GM10266 (cell line): ENCODE data around the gene HOXA9.

ENCODE experiments used
- DNase-seq: peaks from one replicate; pipeline ENCODE4 v3.0.0; 2012; ENCODE audit errors: extremely low spot score
- TF ChIP-seq, protein P1 (sequence below): IDR thresholded peaks from 2 replicates; pipeline ENCODE4 v1.5.1; 2012; ENCODE audit warnings: mild to moderate bottlenecking, low read depth; ENCODE audit not compliant: control insufficient read depth, insufficient read depth; ENCODE audit errors: missing control alignments

HOXA9 gene

DNA sequence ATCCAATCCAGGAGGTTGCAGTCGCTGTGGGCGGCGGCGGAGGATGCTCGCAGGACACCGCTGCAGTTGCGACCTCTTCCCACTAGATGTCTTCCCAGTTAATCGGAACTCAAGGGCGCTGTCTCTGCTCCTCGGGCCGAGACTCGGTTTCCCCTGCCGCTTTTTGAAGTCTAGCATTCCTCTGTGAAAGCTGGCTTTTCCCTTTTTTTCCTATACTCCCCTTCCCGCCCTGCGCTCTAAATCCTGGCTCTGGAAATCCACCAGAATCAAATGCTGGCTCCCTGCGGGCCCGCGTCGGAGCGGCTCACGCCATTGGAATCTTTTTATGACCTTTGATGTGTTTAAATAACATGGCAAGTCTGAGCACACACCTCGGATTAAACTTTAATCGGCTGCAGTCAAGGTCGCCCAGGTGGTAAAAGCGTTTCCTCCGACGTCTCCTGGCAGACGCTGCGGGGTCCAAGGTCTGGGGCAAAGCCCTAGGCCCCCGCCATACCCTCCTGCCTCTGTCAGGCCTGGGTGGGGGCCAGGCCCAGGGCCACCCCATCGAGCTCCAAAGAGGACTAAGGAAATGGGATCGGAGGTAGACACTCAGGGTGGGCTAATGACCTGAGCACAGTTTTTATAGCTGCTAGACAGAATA lies 45.2 kb upstream of the HOXA9 start:
- TF ChIP-seq, protein P1, sequence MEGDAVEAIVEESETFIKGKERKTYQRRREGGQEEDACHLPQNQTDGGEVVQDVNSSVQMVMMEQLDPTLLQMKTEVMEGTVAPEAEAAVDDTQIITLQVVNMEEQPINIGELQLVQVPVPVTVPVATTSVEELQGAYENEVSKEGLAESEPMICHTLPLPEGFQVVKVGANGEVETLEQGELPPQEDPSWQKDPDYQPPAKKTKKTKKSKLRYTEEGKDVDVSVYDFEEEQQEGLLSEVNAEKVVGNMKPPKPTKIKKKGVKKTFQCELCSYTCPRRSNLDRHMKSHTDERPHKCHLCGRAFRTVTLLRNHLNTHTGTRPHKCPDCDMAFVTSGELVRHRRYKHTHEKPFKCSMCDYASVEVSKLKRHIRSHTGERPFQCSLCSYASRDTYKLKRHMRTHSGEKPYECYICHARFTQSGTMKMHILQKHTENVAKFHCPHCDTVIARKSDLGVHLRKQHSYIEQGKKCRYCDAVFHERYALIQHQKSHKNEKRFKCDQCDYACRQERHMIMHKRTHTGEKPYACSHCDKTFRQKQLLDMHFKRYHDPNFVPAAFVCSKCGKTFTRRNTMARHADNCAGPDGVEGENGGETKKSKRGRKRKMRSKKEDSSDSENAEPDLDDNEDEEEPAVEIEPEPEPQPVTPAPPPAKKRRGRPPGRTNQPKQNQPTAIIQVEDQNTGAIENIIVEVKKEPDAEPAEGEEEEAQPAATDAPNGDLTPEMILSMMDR: peak; percentile 72
- DNase-seq: peak; percentile 81

DNA sequence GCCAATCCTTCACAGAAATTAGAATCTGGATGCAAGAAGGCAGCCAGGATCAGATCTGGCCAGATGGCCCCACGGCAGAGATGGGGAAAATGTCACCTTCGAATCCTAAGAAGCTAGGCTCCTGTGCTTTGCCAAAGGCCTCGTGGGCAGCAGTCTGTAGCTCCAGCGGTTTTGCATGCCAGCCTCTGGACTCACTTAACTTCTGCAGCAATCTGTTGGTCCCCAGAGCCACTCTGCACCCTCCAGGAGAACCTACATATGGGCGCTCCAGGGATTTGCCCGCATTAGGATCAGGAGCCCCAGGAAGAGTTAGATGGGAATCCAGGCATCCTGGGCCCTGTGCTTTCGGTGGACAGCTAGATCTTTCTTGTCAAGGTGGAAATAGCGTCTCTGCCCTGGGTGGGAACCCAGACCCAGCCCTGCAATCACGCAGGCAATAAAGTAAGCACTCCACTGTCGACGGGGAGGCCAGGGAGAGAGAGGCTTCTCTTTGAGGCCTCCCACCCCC lies 44.6 kb upstream of the HOXA9 start:
- TF ChIP-seq, protein P1: no peak
- no peak for DNase-seq

DNA sequence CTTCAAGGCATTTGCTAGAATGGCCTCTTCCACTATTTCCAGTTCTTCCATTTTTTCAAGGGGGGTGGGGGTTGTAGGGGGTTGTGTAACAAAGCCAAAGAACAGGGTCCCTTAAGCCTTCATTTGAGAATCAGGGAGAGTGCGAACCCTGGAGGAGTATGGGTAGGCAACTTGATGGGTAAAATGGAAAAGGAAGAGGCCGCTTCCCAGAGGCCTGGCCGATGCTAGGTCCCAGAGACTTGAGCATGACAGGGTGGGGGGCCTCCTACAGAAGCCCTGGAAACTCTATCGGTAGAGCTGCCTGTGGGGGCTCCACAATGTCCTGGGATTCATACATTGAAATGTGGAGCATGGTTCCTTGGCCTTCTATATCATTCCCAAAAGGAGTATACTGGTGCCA lies 43.7 kb upstream of the HOXA9 start:
- TF ChIP-seq, protein P1: no peak
- no peak for DNase-seq

DNA sequence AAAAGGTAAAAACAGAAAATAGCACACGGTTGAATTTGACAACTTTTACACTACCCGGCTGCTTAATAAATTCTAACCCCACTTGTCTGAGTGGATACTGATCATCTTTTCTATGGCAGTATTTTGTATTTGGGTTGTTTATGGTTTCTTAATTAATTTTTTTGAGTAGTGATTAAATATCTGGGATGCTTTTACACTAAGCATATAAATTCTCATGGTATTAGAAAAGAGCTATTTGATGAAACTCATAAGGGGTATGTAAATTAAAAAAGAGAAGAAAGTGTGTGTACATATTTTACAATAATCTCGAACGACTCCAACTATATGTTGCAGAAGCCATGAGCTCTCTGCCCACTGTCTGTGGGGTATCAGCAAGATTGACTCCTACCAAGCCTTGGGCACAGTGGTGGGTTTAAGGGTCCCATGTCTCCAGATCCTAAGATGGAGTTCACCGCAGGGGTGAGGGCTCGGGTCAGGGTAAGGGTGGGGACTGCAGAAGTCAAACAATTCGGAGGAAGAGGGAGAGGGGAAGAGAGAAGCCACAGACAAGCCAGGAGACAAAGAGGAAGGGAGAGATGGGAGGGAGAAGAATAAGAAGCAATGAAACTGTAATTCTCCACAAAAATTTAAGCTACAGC lies 42.1 kb upstream of the HOXA9 start:
- DNase-seq: no peak
- TF ChIP-seq, protein P1: no peak

DNA sequence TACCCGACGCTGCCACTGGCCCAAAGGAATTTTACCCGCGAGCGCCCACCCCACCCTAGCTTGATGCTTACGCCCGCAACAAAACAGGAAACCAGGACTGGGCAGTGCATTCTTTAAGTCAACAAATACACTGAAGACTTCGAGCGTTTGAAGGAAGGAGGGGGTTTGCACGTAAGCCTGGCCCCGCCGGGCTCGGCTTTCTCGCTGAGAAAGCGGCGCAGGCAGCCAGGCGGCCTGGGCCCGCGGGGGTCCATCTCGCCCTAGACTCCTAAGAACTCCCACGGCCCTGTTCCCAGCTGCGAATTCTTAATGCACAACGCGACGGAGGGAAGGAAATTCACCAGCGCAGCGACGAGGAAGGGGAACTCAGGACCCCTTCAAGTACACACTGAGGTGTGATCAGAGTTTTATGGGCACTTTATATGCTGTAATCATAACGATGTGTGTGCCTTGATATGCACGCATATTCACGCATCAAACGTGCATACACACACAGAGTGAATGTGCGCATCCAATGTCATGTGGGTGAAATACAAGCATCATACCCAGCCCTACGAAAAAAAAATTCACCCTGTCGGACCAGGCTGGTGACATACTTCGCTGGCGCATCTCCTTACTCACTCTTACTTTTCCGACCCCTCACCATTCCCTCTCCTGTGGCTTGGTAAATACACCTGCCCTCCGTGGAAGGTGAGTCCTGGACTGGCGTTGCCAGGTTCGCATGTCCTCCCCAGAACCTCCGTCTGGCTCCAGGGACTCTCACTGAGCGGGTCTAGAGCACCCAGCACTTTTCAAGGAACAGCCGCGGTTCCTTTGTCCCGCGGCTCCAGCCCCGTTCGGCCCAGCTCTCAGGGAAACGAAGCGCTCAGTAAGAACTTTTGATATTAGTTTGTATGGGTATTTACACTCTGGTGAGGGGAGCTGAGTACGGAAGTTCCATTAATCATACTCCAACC lies 40.3 kb upstream of the HOXA9 start:
- TF ChIP-seq, protein P1: no peak
- no peak for DNase-seq

DNA sequence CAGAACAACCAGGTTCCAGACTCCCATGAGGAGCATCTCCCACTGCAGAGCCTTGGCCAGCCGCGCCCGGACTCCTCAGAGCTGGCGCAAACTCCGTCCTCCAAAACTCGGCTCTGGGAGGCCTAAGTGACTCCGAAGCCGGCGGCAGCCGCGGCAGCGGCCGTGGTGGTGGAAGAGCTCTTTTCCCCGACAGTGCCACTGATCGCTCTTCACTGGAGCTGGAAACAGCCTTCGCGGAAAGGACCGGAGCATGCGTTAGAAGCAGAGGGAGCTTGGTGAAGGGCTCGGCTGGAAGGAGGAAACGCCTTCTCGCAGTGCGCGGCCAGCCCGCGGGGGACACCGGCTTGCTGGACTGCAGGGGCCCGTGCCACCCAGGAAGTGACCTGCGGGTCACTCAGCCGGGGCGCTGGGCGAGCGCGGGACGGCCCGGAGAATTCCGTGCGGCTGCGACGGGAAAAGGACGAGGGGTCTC lies 39.5 kb upstream of the HOXA9 start:
- TF ChIP-seq, protein P1: no peak
- no peak for DNase-seq
